Measurements from ENCODE around the gene HAUS3. TPM values are rescaled to one million over a fixed set of nuclear protein-coding genes. Genes with fewer than 3 reads are reported as not detected.

HAUS3 gene
- polyA plus RNA-seq, 3 donors, result 4.4 to 5.5 (median 5.0) TPM

DNA sequence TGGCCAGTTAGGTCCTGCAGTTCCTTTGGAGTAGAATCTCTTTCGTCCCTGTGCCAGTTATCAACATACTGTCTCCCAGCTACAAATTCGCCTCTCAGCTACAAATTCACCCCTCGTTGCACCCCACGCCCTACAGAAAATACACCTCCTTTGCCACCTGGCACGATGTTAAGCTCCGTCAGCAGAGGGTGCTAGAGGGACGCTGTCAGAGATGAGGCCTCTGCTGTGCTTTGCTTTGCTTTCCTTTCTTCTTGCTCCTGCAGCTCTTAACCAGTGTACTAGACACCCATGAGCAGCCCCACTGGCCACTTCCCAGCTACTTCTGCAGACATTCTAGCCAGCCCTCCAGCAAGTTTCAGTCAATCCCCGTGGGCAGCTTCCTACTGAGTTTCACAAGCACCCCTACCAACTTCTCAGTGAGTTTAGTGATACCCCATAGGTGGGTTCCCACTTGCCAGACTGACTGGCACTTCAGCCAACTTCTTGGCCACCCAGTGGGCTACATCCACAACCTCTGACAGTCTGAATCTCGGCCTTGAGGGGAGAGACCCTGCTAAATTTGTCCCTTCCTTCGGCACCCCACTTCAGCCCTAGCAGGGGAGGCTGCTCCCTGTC is 21.8 kb downstream of the HAUS3 start:
- no peak overlapping the region for H3K27ac ChIP-seq (ENCODE audit: low read depth in 1 of 2, low read length in 2 of 2)
- Mint-ChIP-seq H3K9me3 (no peaks in the 10 kb centered on the region), H3K4me3 (peak overlapping the region in 1 of 2 donors; percentile 56), H3K27me3 (ENCODE audit: low read depth in 3 of 3) (peaks cover 0 to 3% (median 0%) of the 10 kb centered on the region in 3 donors), H3K36me3 (peaks cover 15 to 22% of the 10 kb centered on the region in 2 donors), H3K4me1 (peaks cover 5% of the 10 kb centered on the region), H3K27ac (peak overlapping the region in 1 of 7 donors; percentile 39)
- no peak overlapping the region for H3K4me3 ChIP-seq (replicated peaks in 1 of 3; ENCODE audit: low read depth in 2 of 3, low read length in 3 of 3)
- peaks cover 12 to 23% of the 10 kb centered on the region in 2 donors for H3K36me3 ChIP-seq (replicated peaks in 1 of 2; ENCODE audit: control insufficient read depth in 1 of 2, insufficient read depth in 2 of 2, low read length in 2 of 2)
- TF ChIP-seq, protein P1, sequence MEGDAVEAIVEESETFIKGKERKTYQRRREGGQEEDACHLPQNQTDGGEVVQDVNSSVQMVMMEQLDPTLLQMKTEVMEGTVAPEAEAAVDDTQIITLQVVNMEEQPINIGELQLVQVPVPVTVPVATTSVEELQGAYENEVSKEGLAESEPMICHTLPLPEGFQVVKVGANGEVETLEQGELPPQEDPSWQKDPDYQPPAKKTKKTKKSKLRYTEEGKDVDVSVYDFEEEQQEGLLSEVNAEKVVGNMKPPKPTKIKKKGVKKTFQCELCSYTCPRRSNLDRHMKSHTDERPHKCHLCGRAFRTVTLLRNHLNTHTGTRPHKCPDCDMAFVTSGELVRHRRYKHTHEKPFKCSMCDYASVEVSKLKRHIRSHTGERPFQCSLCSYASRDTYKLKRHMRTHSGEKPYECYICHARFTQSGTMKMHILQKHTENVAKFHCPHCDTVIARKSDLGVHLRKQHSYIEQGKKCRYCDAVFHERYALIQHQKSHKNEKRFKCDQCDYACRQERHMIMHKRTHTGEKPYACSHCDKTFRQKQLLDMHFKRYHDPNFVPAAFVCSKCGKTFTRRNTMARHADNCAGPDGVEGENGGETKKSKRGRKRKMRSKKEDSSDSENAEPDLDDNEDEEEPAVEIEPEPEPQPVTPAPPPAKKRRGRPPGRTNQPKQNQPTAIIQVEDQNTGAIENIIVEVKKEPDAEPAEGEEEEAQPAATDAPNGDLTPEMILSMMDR (IDR thresholded peaks at IDR 0.05), result peak; percentile 91
- no peaks in the 10 kb centered on the region for H3K79me2 ChIP-seq (ENCODE audit: insufficient read depth, low read length)
- DNase-seq, result peak; percentile 38 to 58 (median 46)
- H3K9me3 ChIP-seq (replicated peaks in 1 of 2; ENCODE audit: control insufficient read depth in 1 of 2, insufficient read depth in 1 of 2, low read length in 2 of 2), result no peaks in the 10 kb centered on the region
- no peaks in the 10 kb centered on the region for H4K20me1 ChIP-seq (ENCODE audit: insufficient read depth, low read length)
- intact Hi-C loops (cut with micrococcal nuclease), result loop anchor here (5.0 kb wide), 1 partner anchor 222 kb away; no protein-coding TSS in a partner anchor
- no peak overlapping the region for H3K9ac ChIP-seq (ENCODE audit: insufficient read depth, low read length, poor library complexity, severe bottlenecking)
- H3K27me3 ChIP-seq (ENCODE audit: control insufficient read depth in 2 of 2, insufficient read depth in 2 of 2, low read length in 2 of 2), result no peaks in the 10 kb centered on the region
- H3K4me2 ChIP-seq (replicated peaks; ENCODE audit: extremely low read depth, low read length, poor library complexity, severe bottlenecking), result no peak overlapping the region
- WGBS (ENCODE audit: insufficient coverage), result 7% methylated on average over 8 of the region's 10 CpGs
- H2AFZ ChIP-seq (ENCODE audit: insufficient read depth, low read depth, low read length, poor library complexity, severe bottlenecking), result no peak overlapping the region
- no peaks in the 10 kb centered on the region for H3K4me1 ChIP-seq (ENCODE audit: control insufficient read depth in 1 of 2, insufficient read depth in 2 of 2, low read length in 2 of 2)

DNA sequence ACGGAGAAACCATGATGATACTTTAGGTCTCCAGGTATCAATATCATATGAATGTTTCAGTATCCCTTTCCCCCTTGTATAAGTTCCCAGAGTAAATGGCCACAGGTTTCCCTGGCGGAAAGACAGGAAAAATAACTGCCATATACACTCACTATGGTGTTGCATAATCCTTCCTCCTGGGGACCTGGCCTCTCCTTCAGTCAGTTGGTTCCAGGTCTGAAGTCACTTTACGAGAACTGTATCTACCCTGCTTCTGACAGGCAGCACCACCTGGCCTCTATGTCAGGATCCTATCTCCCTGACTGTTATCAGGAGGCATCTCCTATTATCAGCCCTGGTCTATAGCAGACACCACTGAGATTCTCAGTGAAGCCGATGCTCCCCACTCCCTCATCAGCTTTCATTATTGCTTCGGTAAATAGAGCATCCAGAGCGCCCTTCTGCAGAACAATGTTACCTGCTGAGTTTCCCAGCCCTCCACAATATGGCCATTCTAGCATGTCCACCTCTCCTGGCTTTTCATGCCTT is 22.6 kb downstream of the HAUS3 start:
- H3K4me3 Mint-ChIP-seq, result no peak overlapping the region
- Histone ChIP-seq H3K4me1 (ENCODE audit: control insufficient read depth in 1 of 2, insufficient read depth in 2 of 2, low read length in 2 of 2) (no peaks in the 10 kb centered on the region), H4K20me1 (ENCODE audit: insufficient read depth, low read length) (no peaks in the 10 kb centered on the region), H2AFZ (ENCODE audit: insufficient read depth, low read depth, low read length, poor library complexity, severe bottlenecking) (no peak overlapping the region), H3K9ac (ENCODE audit: insufficient read depth, low read length, poor library complexity, severe bottlenecking) (no peak overlapping the region), H3K9me3 (replicated peaks in 1 of 2; ENCODE audit: control insufficient read depth in 1 of 2, insufficient read depth in 1 of 2, low read length in 2 of 2) (no peaks in the 10 kb centered on the region), H3K4me3 (replicated peaks in 1 of 3; ENCODE audit: low read depth in 2 of 3, low read length in 3 of 3) (no peak overlapping the region), H3K4me2 (replicated peaks; ENCODE audit: extremely low read depth, low read length, poor library complexity, severe bottlenecking) (no peak overlapping the region), H3K79me2 (ENCODE audit: insufficient read depth, low read length) (no peaks in the 10 kb centered on the region), H3K27ac (ENCODE audit: low read depth in 1 of 2, low read length in 2 of 2) (no peak overlapping the region), H3K27me3 (ENCODE audit: control insufficient read depth in 2 of 2, insufficient read depth in 2 of 2, low read length in 2 of 2) (no peaks in the 10 kb centered on the region), H3K36me3 (replicated peaks in 1 of 2; ENCODE audit: control insufficient read depth in 1 of 2, insufficient read depth in 2 of 2, low read length in 2 of 2) (peaks cover 12 to 18% of the 10 kb centered on the region in 2 donors)
- H3K27ac Mint-ChIP-seq, result no peak overlapping the region
- TF ChIP-seq, protein P1 (IDR thresholded peaks at IDR 0.05), result no peak
- 93% methylated on average over 6 of the region's 6 CpGs for WGBS (ENCODE audit: insufficient coverage)
- H3K9me3 Mint-ChIP-seq, result no peaks in the 10 kb centered on the region
- peaks cover 5% of the 10 kb centered on the region for H3K4me1 Mint-ChIP-seq
- DNase-seq, result no peak
- peaks cover 15 to 22% of the 10 kb centered on the region in 2 donors for H3K36me3 Mint-ChIP-seq
- intact Hi-C loops (cut with micrococcal nuclease), result no loop called here
- peaks cover 0 to 3% (median 0%) of the 10 kb centered on the region in 3 donors for H3K27me3 Mint-ChIP-seq (ENCODE audit: low read depth in 3 of 3)
